CD4-positive, alpha-beta memory T cell (primary cell): ENCODE results near the gene SCN7A. TPM values are rescaled to one million over a fixed set of nuclear protein-coding genes. Genes with fewer than 3 reads are reported as not detected.
"Not testable (repeated sequence)": the region's sequence is repeated elsewhere in the genome, so short reads cannot be mapped to it uniquely, and the experiment has no call there.

Experiments used
- CTCF ChIA-PET: fragments of 350-600 bp; sonication (Branson Sonifier 250); formaldehyde crosslinking; loops from one replicate; lab custom pipeline; 2021; ENCODE audit warnings: inconsistent platforms; ENCODE audit not compliant: partially characterized antibody; lab: Charles Lee
- POLR2A ChIA-PET: fragments of 350-600 bp; sonication (Branson Sonifier 250); formaldehyde crosslinking; loops from one replicate; lab custom pipeline; 2021; ENCODE audit not compliant: partially characterized antibody; lab: Charles Lee
- DNase-seq, 5 donors: peaks; one replicate each; pipeline versions ENCODE4 v3.0.0 to v3.0.0-alpha.2; 2020 to 2022; ENCODE audit warnings: mixed read lengths in 1 of 5
- H3K27ac ChIP-seq: one replicate; pipeline ENCODE4 v1.7.0; 2013; ENCODE audit warnings: low read depth, low read length
- H3K27me3 ChIP-seq: 2 replicates; pipeline ENCODE4 v1.7.0; 2013; ENCODE audit warnings: mild to moderate bottlenecking, low read length, moderate library complexity; ENCODE audit not compliant: insufficient read depth
- H3K36me3 ChIP-seq: 2 replicates; pipeline ENCODE4 v1.7.0; 2013; ENCODE audit warnings: mild to moderate bottlenecking, low read length, moderate library complexity; ENCODE audit not compliant: insufficient read depth
- H3K4me1 ChIP-seq: 2 replicates; pipeline ENCODE4 v1.7.0; 2013; ENCODE audit warnings: mild to moderate bottlenecking, low read length, moderate library complexity; ENCODE audit not compliant: insufficient read depth
- H3K4me3 ChIP-seq, 2 donors: one replicate each; pipeline ENCODE4 v1.7.0; 2013; ENCODE audit warnings: low read length in 2 of 2, mild to moderate bottlenecking in 1 of 2
- H3K9me3 ChIP-seq, 2 donors: one replicate each; pipeline ENCODE4 v1.7.0; 2013; ENCODE audit warnings: low read length in 2 of 2, control low read depth in 1 of 2; ENCODE audit not compliant: control insufficient read depth in 1 of 2
- H3K27ac Mint-ChIP-seq, 7 donors: one replicate each; pipeline ENCODE4 v1.8.0; 2020 to 2021; ENCODE audit warnings: mixed read lengths in 7 of 7, mild to moderate bottlenecking in 6 of 7, inconsistent platforms in 3 of 7, moderate library complexity in 3 of 7
- H3K27me3 Mint-ChIP-seq, 2 donors: one replicate each; pipeline ENCODE4 v1.8.0; 2020 to 2021; ENCODE audit warnings: mixed read lengths in 2 of 2
- H3K36me3 Mint-ChIP-seq, 2 donors: one replicate each; pipeline ENCODE4 v1.8.0; 2020 to 2021; ENCODE audit warnings: mixed read lengths in 2 of 2, inconsistent platforms in 1 of 2, mild to moderate bottlenecking in 1 of 2
- H3K4me1 Mint-ChIP-seq, 4 donors: one replicate each; pipeline ENCODE4 v1.8.0; 2020 to 2021; ENCODE audit warnings: mixed read lengths in 4 of 4, mild to moderate bottlenecking in 1 of 4
- H3K4me3 Mint-ChIP-seq, 8 donors: one replicate each; pipeline ENCODE4 v1.8.0; 2020 to 2021; ENCODE audit warnings: mixed read lengths in 8 of 8, mild to moderate bottlenecking in 7 of 8, moderate library complexity in 6 of 8, inconsistent platforms in 3 of 8
- H3K9me3 Mint-ChIP-seq, 8 donors: one replicate each; pipeline ENCODE4 v1.8.0; 2020 to 2021; ENCODE audit warnings: mixed read lengths in 8 of 8, mild to moderate bottlenecking in 5 of 8, inconsistent platforms in 3 of 8, moderate library complexity in 1 of 8
- intact Hi-C: fragments of 100-400 bp; cut with micrococcal nuclease; formaldehyde crosslinking; loops from one replicate; pipeline ENCODE4 v1.15.1; 2023
- polyA plus RNA-seq, 2 donors: library from polyadenylated mRNA; unstranded; fragments of 300-500 nt; fragmentation: Illumina TruSeq; gene quantifications; one replicate each; pipeline ENCODE4 v1.2.3, GENCODE V29; 2021
- total RNA-seq, 2 experiments: library from RNA; stranded (reverse); gene quantifications; one replicate each; pipeline ENCODE4 v1.2.3, GENCODE V29; 2021

SCN7A gene
- total and polyA plus RNA-seq, 4 experiments from 2014 or later, result not detected

- H3K4me1 ChIP-seq, result no peaks in the 10 kb centered on the region
- CTCF ChIA-PET, result no interaction called here
- intact Hi-C loops, result no loop called here
- no peak overlapping the region for H3K4me3 ChIP-seq
- no peaks in the 10 kb centered on the region for H3K27me3 ChIP-seq
- no peaks in the 10 kb centered on the region for H3K9me3 ChIP-seq
- no peak for DNase-seq
- no peaks in the 10 kb centered on the region for H3K36me3 ChIP-seq
- POLR2A ChIA-PET, result no interaction called here
- no peak overlapping the region for H3K27ac ChIP-seq
- no peak overlapping the region for H3K27ac Mint-ChIP-seq
- no peaks in the 10 kb centered on the region for H3K36me3 Mint-ChIP-seq
- H3K4me3 Mint-ChIP-seq, result no peak overlapping the region
- H3K4me1 Mint-ChIP-seq, result no peaks in the 10 kb centered on the region
- H3K27me3 Mint-ChIP-seq, result no peaks in the 10 kb centered on the region
- H3K9me3 Mint-ChIP-seq, result peaks cover 0 to 4% (median 0%) of the 10 kb centered on the region in 8 donors
These were observed 80.8 kb downstream of the SCN7A start for GRCh38 chr2:166413255-166413654.

- DNase-seq, result no peak
- H3K27ac Mint-ChIP-seq, result no peak overlapping the region
- H3K27ac ChIP-seq, result no peak overlapping the region
- no peaks in the 10 kb centered on the region for H3K27me3 Mint-ChIP-seq
- no peaks in the 10 kb centered on the region for H3K36me3 Mint-ChIP-seq
- POLR2A ChIA-PET, result no interaction called here
- H3K4me1 ChIP-seq, result no peaks in the 10 kb centered on the region
- no peak overlapping the region for H3K4me3 Mint-ChIP-seq
- no peak overlapping the region for H3K4me3 ChIP-seq
- H3K9me3 Mint-ChIP-seq, result peaks cover 0 to 3% (median 0%) of the 10 kb centered on the region in 8 donors
- H3K36me3 ChIP-seq, result no peaks in the 10 kb centered on the region
- no peaks in the 10 kb centered on the region for H3K9me3 ChIP-seq
- CTCF ChIA-PET, result no interaction called here
- no peaks in the 10 kb centered on the region for H3K4me1 Mint-ChIP-seq
- intact Hi-C loops, result no loop called here
- H3K27me3 ChIP-seq, result no peaks in the 10 kb centered on the region
These were observed 82.4 kb downstream of the SCN7A start for GRCh38 chr2:166411473-166412230.

GRCh38 chr2:166410828-166411472 lies 83.1 kb downstream of the SCN7A start:
- intact Hi-C loops, result no loop called here
- Mint-ChIP-seq H3K27me3 (no peaks in the 10 kb centered on the region), H3K27ac (no peak overlapping the region), H3K9me3 (no peaks in the 10 kb centered on the region), H3K36me3 (no peaks in the 10 kb centered on the region), H3K4me1 (no peaks in the 10 kb centered on the region), H3K4me3 (no peak overlapping the region)
- no peak overlapping the region for H3K27ac ChIP-seq
- H3K4me1 ChIP-seq, result no peaks in the 10 kb centered on the region
- H3K9me3 ChIP-seq, result no peaks in the 10 kb centered on the region
- no peaks in the 10 kb centered on the region for H3K27me3 ChIP-seq
- DNase-seq, result no peak
- no peaks in the 10 kb centered on the region for H3K36me3 ChIP-seq
- no peak overlapping the region for H3K4me3 ChIP-seq
- ChIA-PET CTCF (no interaction called here), POLR2A (no interaction called here)

- H3K36me3 ChIP-seq, H3K4me3 ChIP-seq, H3K9me3 ChIP-seq, H3K27ac ChIP-seq, H3K9me3 Mint-ChIP-seq, H3K36me3 Mint-ChIP-seq, CTCF ChIA-PET, intact Hi-C loops, DNase-seq, H3K27ac Mint-ChIP-seq, H3K4me1 Mint-ChIP-seq, POLR2A ChIA-PET, H3K27me3 Mint-ChIP-seq, H3K4me1 ChIP-seq, H3K27me3 ChIP-seq, H3K4me3 Mint-ChIP-seq: not testable (repeated sequence)
These were observed 86.3 kb downstream of the SCN7A start for GRCh38 chr2:166407746-166408145.

- no peaks in the 10 kb centered on the region for H3K27me3 Mint-ChIP-seq
- H3K9me3 Mint-ChIP-seq, result no peaks in the 10 kb centered on the region
- ChIA-PET CTCF (no interaction called here), POLR2A (no interaction called here)
- no peaks in the 10 kb centered on the region for H3K9me3 ChIP-seq
- no peaks in the 10 kb centered on the region for H3K36me3 Mint-ChIP-seq
- no peak for DNase-seq
- H3K4me1 ChIP-seq, result no peaks in the 10 kb centered on the region
- H3K4me3 ChIP-seq, result no peak overlapping the region
- no peaks in the 10 kb centered on the region for H3K27me3 ChIP-seq
- H3K4me1 Mint-ChIP-seq, result no peaks in the 10 kb centered on the region
- intact Hi-C loops, result no loop called here
- no peaks in the 10 kb centered on the region for H3K36me3 ChIP-seq
- H3K27ac Mint-ChIP-seq, result no peak overlapping the region
- no peak overlapping the region for H3K4me3 Mint-ChIP-seq
- no peak overlapping the region for H3K27ac ChIP-seq
These were observed 87.7 kb downstream of the SCN7A start for GRCh38 chr2:166406374-166406773.

DNA sequence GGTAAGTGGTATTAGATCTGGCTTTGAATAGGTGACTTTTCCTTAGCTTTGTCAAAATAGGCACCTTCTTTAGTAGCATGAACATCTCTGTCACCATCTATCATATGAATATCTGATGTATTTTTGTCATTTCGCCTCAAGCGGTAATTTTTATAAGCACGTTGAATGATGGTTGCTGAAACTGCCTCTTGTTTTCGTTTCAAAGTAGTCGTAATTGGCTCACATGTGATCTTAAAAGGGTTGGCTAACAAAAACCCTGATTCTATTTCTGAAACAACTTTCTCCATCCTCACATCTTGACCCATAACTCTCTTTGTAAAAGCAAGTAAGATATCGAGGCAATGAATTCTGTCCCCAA lies 88.5 kb downstream of the SCN7A start:
- no peak overlapping the region for H3K4me3 ChIP-seq
- no peak for DNase-seq
- H3K27me3 Mint-ChIP-seq, result no peaks in the 10 kb centered on the region
- H3K27ac ChIP-seq, result no peak overlapping the region
- no peak overlapping the region for H3K27ac Mint-ChIP-seq
- no peaks in the 10 kb centered on the region for H3K4me1 Mint-ChIP-seq
- no peaks in the 10 kb centered on the region for H3K4me1 ChIP-seq
- no peaks in the 10 kb centered on the region for H3K36me3 ChIP-seq
- no peaks in the 10 kb centered on the region for H3K9me3 ChIP-seq
- POLR2A ChIA-PET, result no interaction called here
- CTCF ChIA-PET, result no interaction called here
- H3K4me3 Mint-ChIP-seq, result no peak overlapping the region
- H3K36me3 Mint-ChIP-seq, result no peaks in the 10 kb centered on the region
- H3K27me3 ChIP-seq, result no peaks in the 10 kb centered on the region
- intact Hi-C loops, result no loop called here
- H3K9me3 Mint-ChIP-seq, result peaks cover 0 to under 1% (median 0%) of the 10 kb centered on the region in 8 donors

GRCh38 chr2:166404831-166405568 lies 89.0 kb downstream of the SCN7A start:
- Histone ChIP-seq H3K4me1 (no peaks in the 10 kb centered on the region), H3K4me3 (no peak overlapping the region), H3K27me3 (no peaks in the 10 kb centered on the region), H3K36me3 (no peaks in the 10 kb centered on the region), H3K9me3 (no peaks in the 10 kb centered on the region), H3K27ac (no peak overlapping the region)
- H3K4me3 Mint-ChIP-seq, result no peak overlapping the region
- no peaks in the 10 kb centered on the region for H3K36me3 Mint-ChIP-seq
- no peaks in the 10 kb centered on the region for H3K27me3 Mint-ChIP-seq
- ChIA-PET CTCF (no interaction called here), POLR2A (no interaction called here)
- H3K4me1 Mint-ChIP-seq, result no peaks in the 10 kb centered on the region
- H3K27ac Mint-ChIP-seq, result no peak overlapping the region
- peaks cover 0 to 2% (median 0%) of the 10 kb centered on the region in 8 donors for H3K9me3 Mint-ChIP-seq
- intact Hi-C loops, result no loop called here
- no peak for DNase-seq
